IPS-18c (cell line): ENCODE data around the gene ZBTB6.

ENCODE experiments used
- H3K4me3 ChIP-seq: 2 replicates; pipeline ENCODE4 v1.7.0; 2013; ENCODE audit warnings: low read depth, mild to moderate bottlenecking, low read length, moderate library complexity; ENCODE audit not compliant: insufficient read depth
- H3K9me3 ChIP-seq: one replicate; pipeline ENCODE4 v1.6.1; 2013; ENCODE audit warnings: mild to moderate bottlenecking, low read length, moderate library complexity; ENCODE audit not compliant: control insufficient read depth, insufficient read depth

Gene ZBTB6

GRCh38 chr9:122866079-122866478 is 47.0 kb downstream of the ZBTB6 start:
- H3K4me3 ChIP-seq: no peak overlapping the region

GRCh38 chr9:122865300-122865699 is 47.8 kb downstream of the ZBTB6 start:
- Histone ChIP-seq H3K9me3 (no peaks in the 10 kb centered on the region), H3K4me3 (no peak overlapping the region)

More at GRCh38 chr9:122866079-122866478, 47.0 kb downstream of the ZBTB6 start:
- H3K9me3 ChIP-seq: no peaks in the 10 kb centered on the region

- no peak overlapping the region for H3K4me3 ChIP-seq
Observed at GRCh38 chr9:122863407-122863806, 49.7 kb downstream of the ZBTB6 start.

GRCh38 chr9:122860319-122861142 is 52.6 kb downstream of the ZBTB6 start:
- Histone ChIP-seq H3K4me3 (no peak overlapping the region), H3K9me3 (no peaks in the 10 kb centered on the region)

More at GRCh38 chr9:122863407-122863806, 49.7 kb downstream of the ZBTB6 start:
- no peaks in the 10 kb centered on the region for H3K9me3 ChIP-seq
